MCF 10A (cell line): ENCODE data around the gene NRG3. TPM values are rescaled to one million over a fixed set of nuclear protein-coding genes. Genes with fewer than 3 reads are reported as not detected.

Experiments
- BruUV-seq: library from RNA; stranded (reverse); fragments of 400-500 nt; replicated peaks from 2 replicates; lab custom pipeline; 2021; lab: Mats Ljungman, UMichigan
- CTCF ChIA-PET: fragments of 300-600 bp; sonication (Branson Sonifier 250); formaldehyde crosslinking; extraction: SDS; loops from one replicate; lab custom pipeline; 2021; ENCODE audit warnings: antibody characterized with exemption, inconsistent platforms; lab: Yijun Ruan, JAX
- POLR2A ChIA-PET: fragments of 300-600, 350-650 bp; sonication (Branson Sonifier 250); formaldehyde crosslinking; extraction: SDS; loops from one replicate; lab custom pipeline; 2020; ENCODE audit warnings: antibody characterized with exemption, inconsistent platforms; lab: Yijun Ruan, JAX
- DNase-seq: peaks from one replicate; pipeline ENCODE4 v3.0.0-alpha.2; 2018; ENCODE audit not compliant: unreplicated experiment
- H3K27ac Mint-ChIP-seq: one replicate; pipeline ENCODE4 v1.8.0; 2022; ENCODE audit warnings: mild to moderate bottlenecking, low read depth, mixed read lengths; ENCODE audit not compliant: unreplicated experiment
- H3K27me3 Mint-ChIP-seq: one replicate; pipeline ENCODE4 v1.8.0; 2022; ENCODE audit warnings: mixed read lengths; ENCODE audit not compliant: insufficient read depth, unreplicated experiment
- H3K36me3 Mint-ChIP-seq: one replicate; pipeline ENCODE4 v1.8.0; 2022; ENCODE audit warnings: mild to moderate bottlenecking, moderate library complexity, mixed read lengths; ENCODE audit not compliant: insufficient read depth, unreplicated experiment
- H3K4me1 Mint-ChIP-seq: one replicate; pipeline ENCODE4 v1.8.0; 2022; ENCODE audit warnings: mixed read lengths; ENCODE audit not compliant: insufficient read depth, unreplicated experiment
- H3K4me3 Mint-ChIP-seq: one replicate; pipeline ENCODE4 v1.8.0; 2022; ENCODE audit warnings: mild to moderate bottlenecking, moderate library complexity, mixed read lengths; ENCODE audit not compliant: unreplicated experiment
- H3K9me3 Mint-ChIP-seq: one replicate; pipeline ENCODE4 v1.8.0; 2022; ENCODE audit warnings: mixed read lengths; ENCODE audit not compliant: unreplicated experiment
- intact Hi-C: fragments of 100-400 bp; cut with micrococcal nuclease; formaldehyde crosslinking; loops from 2 replicates; pipeline ENCODE4 v1.14.1; 2022
- total RNA-seq: library from RNA; stranded (reverse); gene quantifications from 2 replicates; pipeline ENCODE4 v1.2.3, GENCODE V29; 2022
- TF ChIP-seq, protein P1 (sequence below): fragments of 200-600 bp; IDR thresholded peaks from one replicate; pipeline ENCODE4 v1.8.0; 2022; ENCODE audit warnings: antibody characterized with exemption, mild to moderate bottlenecking; ENCODE audit not compliant: unreplicated experiment

NRG3 gene
- total RNA-seq, 1 experiment from 2014 or later = not detected

GRCh38 chr10:81870472-81870871 is 4.5 kb upstream of the NRG3 start:
- Mint-ChIP-seq H3K9me3 (no peaks in the 10 kb centered on the region), H3K36me3 (no peaks in the 10 kb centered on the region), H3K4me3 (no peak overlapping the region), H3K27me3 (no peaks in the 10 kb centered on the region), H3K4me1 (peaks cover 17% of the 10 kb centered on the region), H3K27ac (no peak overlapping the region)
- ChIA-PET POLR2A (no interaction called here), CTCF (interaction anchor here (0.7 kb wide), 1 partner anchor 128 kb away, joined by 3 read pairs; no protein-coding TSS in a partner anchor)
- intact Hi-C loops = no loop called here
- no TSS peak for BruUV-seq
- TF ChIP-seq, protein P1, sequence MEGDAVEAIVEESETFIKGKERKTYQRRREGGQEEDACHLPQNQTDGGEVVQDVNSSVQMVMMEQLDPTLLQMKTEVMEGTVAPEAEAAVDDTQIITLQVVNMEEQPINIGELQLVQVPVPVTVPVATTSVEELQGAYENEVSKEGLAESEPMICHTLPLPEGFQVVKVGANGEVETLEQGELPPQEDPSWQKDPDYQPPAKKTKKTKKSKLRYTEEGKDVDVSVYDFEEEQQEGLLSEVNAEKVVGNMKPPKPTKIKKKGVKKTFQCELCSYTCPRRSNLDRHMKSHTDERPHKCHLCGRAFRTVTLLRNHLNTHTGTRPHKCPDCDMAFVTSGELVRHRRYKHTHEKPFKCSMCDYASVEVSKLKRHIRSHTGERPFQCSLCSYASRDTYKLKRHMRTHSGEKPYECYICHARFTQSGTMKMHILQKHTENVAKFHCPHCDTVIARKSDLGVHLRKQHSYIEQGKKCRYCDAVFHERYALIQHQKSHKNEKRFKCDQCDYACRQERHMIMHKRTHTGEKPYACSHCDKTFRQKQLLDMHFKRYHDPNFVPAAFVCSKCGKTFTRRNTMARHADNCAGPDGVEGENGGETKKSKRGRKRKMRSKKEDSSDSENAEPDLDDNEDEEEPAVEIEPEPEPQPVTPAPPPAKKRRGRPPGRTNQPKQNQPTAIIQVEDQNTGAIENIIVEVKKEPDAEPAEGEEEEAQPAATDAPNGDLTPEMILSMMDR = no peak
- DNase-seq = no peak

DNA sequence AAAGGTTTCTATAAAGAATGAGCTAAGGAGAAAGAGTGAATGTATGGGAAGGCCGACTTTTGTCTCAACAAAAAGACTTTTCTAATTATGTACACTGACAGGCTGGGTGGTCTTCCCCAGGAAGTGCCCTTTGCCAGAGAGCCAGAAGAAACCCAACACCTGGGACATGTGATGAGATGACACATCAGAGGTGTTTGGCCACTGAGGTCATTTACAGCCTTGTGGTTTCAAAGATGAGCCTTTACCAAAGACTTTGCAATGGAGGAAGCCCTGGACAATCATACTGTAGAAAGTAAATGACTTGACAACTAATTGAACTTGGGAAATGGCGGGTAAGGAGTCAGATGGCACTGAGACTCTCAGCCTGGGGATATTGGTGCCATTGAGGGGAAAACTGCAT is 3.4 kb upstream of the NRG3 start:
- no TSS peak for BruUV-seq
- Mint-ChIP-seq H3K27me3 (no peaks in the 10 kb centered on the region), H3K4me3 (no peak overlapping the region), H3K27ac (no peak overlapping the region), H3K4me1 (peaks cover 23% of the 10 kb centered on the region), H3K36me3 (no peaks in the 10 kb centered on the region), H3K9me3 (peaks cover 8% of the 10 kb centered on the region)
- DNase-seq = no peak
- intact Hi-C loops = no loop called here
- ChIA-PET POLR2A (no interaction called here), CTCF (interaction anchor here (0.7 to 0.9 kb wide), 2 partner anchors 68 to 72 kb away, joined by 3 to 4 read pairs; no protein-coding TSS in a partner anchor)
- TF ChIP-seq, protein P1 = no peak

DNA sequence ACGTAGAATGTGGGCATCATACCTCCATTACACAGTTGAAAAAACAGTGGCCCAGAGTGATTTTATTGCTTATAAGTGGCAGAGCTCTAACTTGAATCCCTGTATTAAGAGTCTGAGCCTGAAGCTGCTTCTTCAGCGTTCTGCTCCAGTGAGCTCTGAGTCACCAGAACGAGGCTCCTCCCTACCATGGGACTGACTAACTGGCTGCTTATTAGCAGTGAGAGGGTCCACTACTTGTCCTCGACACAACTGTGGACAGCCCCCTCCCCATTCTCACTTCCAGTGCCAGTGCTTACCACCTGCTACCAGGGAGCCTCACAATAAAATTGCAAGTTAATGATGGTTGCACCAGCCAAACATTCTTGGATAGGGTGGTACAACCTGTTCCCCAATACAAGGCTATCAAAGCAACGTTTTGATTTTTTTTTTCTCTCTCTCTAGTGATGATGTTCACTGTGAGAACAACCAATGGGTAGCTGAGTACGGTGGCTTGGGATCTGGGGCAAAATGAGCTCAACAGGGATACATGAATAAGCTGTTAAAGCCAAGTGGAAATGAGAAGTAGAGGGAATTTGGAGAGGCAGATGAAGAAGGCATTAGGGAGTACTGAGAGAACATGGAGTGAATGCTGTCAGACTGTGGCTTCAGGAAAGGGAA is 2.7 kb upstream of the NRG3 start:
- ChIA-PET CTCF (interaction anchor here (0.6 to 0.9 kb wide), 3 partner anchors 12 to 1429 kb away, joined by 3 read pairs; no protein-coding TSS in a partner anchor), POLR2A (interaction anchor here (0.7 to 1.2 kb wide), 3 partner anchors 9 to 973 kb away, joined by 3 read pairs; no protein-coding TSS in a partner anchor)
- intact Hi-C loops = no loop called here
- H3K9me3 Mint-ChIP-seq = peaks cover 8% of the 10 kb centered on the region
- TF ChIP-seq, protein P1 = no peak
- no peak for DNase-seq
- H3K27me3 Mint-ChIP-seq = no peaks in the 10 kb centered on the region
- no peak overlapping the region for H3K27ac Mint-ChIP-seq
- H3K4me3 Mint-ChIP-seq = no peak overlapping the region
- BruUV-seq = no TSS peak
- no peaks in the 10 kb centered on the region for H3K36me3 Mint-ChIP-seq
- H3K4me1 Mint-ChIP-seq = peaks cover 18% of the 10 kb centered on the region

GRCh38 chr10:81873231-81873931 is 1.6 kb upstream of the NRG3 start:
- CTCF ChIA-PET = interaction anchor here (0.6 to 0.8 kb wide), 2 partner anchors 11 to 1430 kb away, joined by 3 read pairs; no protein-coding TSS in a partner anchor

More at GRCh38 chr10:81873231-81873931, 1.6 kb upstream of the NRG3 start:
- Mint-ChIP-seq H3K36me3 (no peaks in the 10 kb centered on the region), H3K27me3 (no peaks in the 10 kb centered on the region), H3K9me3 (peaks cover 8% of the 10 kb centered on the region), H3K27ac (no peak overlapping the region), H3K4me1 (peaks cover 18% of the 10 kb centered on the region), H3K4me3 (no peak overlapping the region)
- TF ChIP-seq, protein P1 = no peak
- DNase-seq = no peak
- BruUV-seq = no TSS peak
- intact Hi-C loops = no loop called here
- POLR2A ChIA-PET = interaction anchor here (0.7 to 1.2 kb wide), 3 partner anchors 8 to 974 kb away, joined by 3 read pairs; no protein-coding TSS in a partner anchor
